H9 (cell line): ENCODE measurements around the gene INAFM1. TPM values are rescaled to one million over a fixed set of nuclear protein-coding genes. Genes with fewer than 3 reads are reported as not detected.

Experiments used
- DNase-seq: peaks from one replicate; pipeline ENCODE4 v3.0.0-alpha.2; 2017
- H2AFZ ChIP-seq: one replicate; pipeline ENCODE4 v1.6.1; 2013; ENCODE audit warnings: mild to moderate bottlenecking, low read length, control low read depth, moderate library complexity
- H2AK5ac ChIP-seq: 2 replicates; pipeline ENCODE4 v1.6.1; 2013; ENCODE audit warnings: low read length, control low read depth, mixed read lengths; ENCODE audit not compliant: insufficient read length
- H2BK120ac ChIP-seq: one replicate; pipeline ENCODE4 v1.6.1; 2013; ENCODE audit warnings: low read depth, mild to moderate bottlenecking, low read length, control low read depth, inconsistent platforms; ENCODE audit not compliant: poor library complexity, severe bottlenecking
- H2BK12ac ChIP-seq: 2 replicates; pipeline ENCODE4 v1.6.1; 2013; ENCODE audit warnings: low read length, control low read depth, mixed read lengths, low read depth; ENCODE audit not compliant: insufficient read length
- H2BK15ac ChIP-seq: 2 replicates; pipeline ENCODE4 v1.6.1; 2013; ENCODE audit warnings: low read depth, low read length, control low read depth
- H2BK20ac ChIP-seq: one replicate; pipeline ENCODE4 v1.6.1; 2013; ENCODE audit warnings: low read depth, mild to moderate bottlenecking, low read length, control low read depth, inconsistent platforms; ENCODE audit not compliant: poor library complexity, severe bottlenecking
- H2BK5ac ChIP-seq: 2 replicates; pipeline ENCODE4 v1.6.1; 2013; ENCODE audit warnings: low read length, control low read depth, mixed read lengths; ENCODE audit not compliant: insufficient read length
- H3K14ac ChIP-seq: 2 replicates; pipeline ENCODE4 v1.6.1; 2013; ENCODE audit warnings: low read length, control low read depth; ENCODE audit not compliant: insufficient read depth
- H3K18ac ChIP-seq: 2 replicates; pipeline ENCODE4 v1.6.1; 2013; ENCODE audit warnings: low read depth, mild to moderate bottlenecking, mixed read lengths, low read length, control low read depth; ENCODE audit not compliant: insufficient read length
- H3K23ac ChIP-seq: 2 replicates; pipeline ENCODE4 v1.6.1; 2013; ENCODE audit warnings: low read length, control low read depth, mixed read lengths, low read depth; ENCODE audit not compliant: insufficient read length
- H3K23me2 ChIP-seq: 2 replicates; pipeline ENCODE4 v1.6.1; 2013; ENCODE audit warnings: low read depth, mild to moderate bottlenecking, mixed read lengths, low read length, control low read depth; ENCODE audit not compliant: insufficient read length, poor library complexity, severe bottlenecking
- H3K27ac ChIP-seq: 2 replicates; pipeline ENCODE4 v1.5.1; 2013; ENCODE audit warnings: low read length, control low read depth, mixed read lengths, low read depth; ENCODE audit not compliant: insufficient read length
- H3K27me3 ChIP-seq: 2 replicates; pipeline ENCODE4 v1.6.1; 2013; ENCODE audit warnings: low read length, control low read depth, inconsistent platforms; ENCODE audit not compliant: insufficient read depth
- H3K4ac ChIP-seq: 2 replicates; pipeline ENCODE4 v1.6.1; 2013; ENCODE audit warnings: low read depth, mild to moderate bottlenecking, control low read depth, inconsistent platforms, low read length, moderate library complexity
- H3K4me1 ChIP-seq: 2 replicates; pipeline ENCODE4 v1.6.1; 2013; ENCODE audit warnings: low read length, control low read depth, inconsistent platforms; ENCODE audit not compliant: insufficient read depth
- H3K4me2 ChIP-seq: 2 replicates; pipeline ENCODE4 v1.6.1; 2013; ENCODE audit warnings: low read length, control low read depth, mixed read lengths; ENCODE audit not compliant: insufficient read length, insufficient read depth
- H3K56ac ChIP-seq: 2 replicates; pipeline ENCODE4 v1.6.1; 2013; ENCODE audit warnings: low read depth, mild to moderate bottlenecking, mixed read lengths, low read length, control low read depth; ENCODE audit not compliant: insufficient read length
- H3K79me1 ChIP-seq: 2 replicates; pipeline ENCODE4 v1.6.1; 2013; ENCODE audit warnings: low read depth, mild to moderate bottlenecking, moderate library complexity, low read length, control low read depth, inconsistent platforms; ENCODE audit not compliant: insufficient read depth, poor library complexity, severe bottlenecking
- H3K79me2 ChIP-seq: 2 replicates; pipeline ENCODE4 v1.6.1; 2013; ENCODE audit warnings: low read length, control low read depth, inconsistent platforms; ENCODE audit not compliant: insufficient read depth
- H3K9ac ChIP-seq: 2 replicates; pipeline ENCODE4 v1.6.1; 2013; ENCODE audit warnings: low read length, control low read depth, mixed read lengths; ENCODE audit not compliant: insufficient read length; ENCODE audit errors: extremely low read depth
- H3K9me3 ChIP-seq: one replicate; pipeline ENCODE4 v1.6.1; 2013; ENCODE audit warnings: low read depth, low read length, inconsistent platforms; ENCODE audit not compliant: control insufficient read depth
- H3T11ph ChIP-seq: one replicate; pipeline ENCODE4 v1.6.1; 2013; ENCODE audit warnings: mild to moderate bottlenecking, low read length, control low read depth, inconsistent platforms
- H4K20me1 ChIP-seq: one replicate; pipeline ENCODE4 v1.6.1; 2013; ENCODE audit not compliant: control insufficient read depth, insufficient read length, insufficient read depth
- H4K5ac ChIP-seq: 2 replicates; pipeline ENCODE4 v1.6.1; 2013; ENCODE audit warnings: low read depth, mild to moderate bottlenecking, mixed read lengths, low read length, control low read depth; ENCODE audit not compliant: insufficient read length
- H4K8ac ChIP-seq: replicated peaks from 2 replicates; pipeline ENCODE4 v1.6.1; 2013; ENCODE audit warnings: low read length, control low read depth, mixed read lengths, low read depth; ENCODE audit not compliant: insufficient read length
- H4K91ac ChIP-seq: 2 replicates; pipeline ENCODE4 v1.6.1; 2013; ENCODE audit warnings: low read depth, mild to moderate bottlenecking, moderate library complexity, mixed read lengths, low read length, control low read depth; ENCODE audit not compliant: insufficient read length
- H3K27ac Mint-ChIP-seq, 3 experiments: 2 replicates in 2 of 3; 3 replicates in 1 of 3; pipeline ENCODE4 v1.8.0; 2020 to 2021; ENCODE audit warnings: mixed read lengths in 3 of 3, mild to moderate bottlenecking in 1 of 3, moderate library complexity in 1 of 3
- H3K27me3 Mint-ChIP-seq: 2 replicates; pipeline ENCODE4 v1.8.0; 2021; ENCODE audit warnings: low read depth, mild to moderate bottlenecking, moderate library complexity, mixed read lengths
- H3K36me3 Mint-ChIP-seq, 3 experiments: 2 replicates in 2 of 3; 3 replicates in 1 of 3; pipeline ENCODE4 v1.8.0; 2020 to 2021; ENCODE audit warnings: low read depth in 3 of 3, mixed read lengths in 3 of 3; ENCODE audit not compliant: insufficient read depth in 1 of 3
- H3K4me1 Mint-ChIP-seq, 2 experiments: 2 replicates each; pipeline ENCODE4 v1.8.0; 2020; ENCODE audit warnings: mixed read lengths in 2 of 2
- H3K4me3 Mint-ChIP-seq, 2 experiments: 2 replicates in 1 of 2; 3 replicates in 1 of 2; pipeline ENCODE4 v1.8.0; 2020 to 2021; ENCODE audit warnings: mild to moderate bottlenecking in 2 of 2, mixed read lengths in 2 of 2, moderate library complexity in 1 of 2
- H3K9me3 Mint-ChIP-seq, 2 experiments: 2 replicates in 1 of 2; 3 replicates in 1 of 2; pipeline ENCODE4 v1.8.0; 2020; ENCODE audit warnings: mild to moderate bottlenecking in 2 of 2, mixed read lengths in 2 of 2, moderate library complexity in 1 of 2
- WGBS: extraction: QIAGEN DNeasy Blood & Tissue Kit; methylation state at CpG from one replicate; pipeline ENCODE4 v1.1.7; 2013; ENCODE audit warnings: missing lambda C conversion rate, low lambda C conversion rate, mixed read lengths; ENCODE audit not compliant: insufficient read length; ENCODE audit errors: extremely low coverage; 5-methylcytosine and 5-hydroxymethylcytosine counted together
- total RNA-seq: library from RNA; stranded (reverse); gene quantifications from 2 replicates; pipeline ENCODE4 v1.2.1, GENCODE V29; 2021
- TF ChIP-seq, protein P1 (sequence below): fragments of 200-600 bp; sonication (generic); conservative IDR thresholded peaks from 3 replicates; pipeline ENCODE4 v1.8.0; 2021; ENCODE audit warnings: antibody characterized with exemption, mild to moderate bottlenecking

The INAFM1 gene
- total RNA-seq, 1 experiment from 2014 or later: 8.5 TPM

DNA sequence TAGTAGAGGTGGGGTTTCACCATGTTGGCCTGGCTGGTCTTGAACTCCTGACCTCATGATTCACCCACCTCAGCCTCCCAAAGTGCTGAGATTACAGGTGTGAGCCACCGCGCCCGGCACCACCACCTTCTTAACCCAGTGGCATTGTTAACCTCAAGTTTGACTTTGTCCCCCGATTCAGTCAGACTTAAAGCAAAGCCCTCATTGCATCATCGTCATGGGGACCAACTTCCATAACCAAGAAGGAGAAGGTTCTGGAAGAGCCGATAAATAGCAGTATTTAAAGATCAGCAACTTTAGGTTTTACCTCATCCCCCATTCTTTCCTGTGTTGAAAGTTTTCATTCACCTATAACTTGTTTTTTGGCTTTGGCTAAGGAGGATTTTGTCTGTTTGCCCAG, 6.7 kb upstream of the INAFM1 start:
- H3K4me1 ChIP-seq: peaks cover 5% of the 10 kb centered on the region
- H3K27ac Mint-ChIP-seq: peak overlapping the region in 1 of 3 experiments; percentile 14; a peak in 1 of 7 replicates
- TF ChIP-seq, protein P1, sequence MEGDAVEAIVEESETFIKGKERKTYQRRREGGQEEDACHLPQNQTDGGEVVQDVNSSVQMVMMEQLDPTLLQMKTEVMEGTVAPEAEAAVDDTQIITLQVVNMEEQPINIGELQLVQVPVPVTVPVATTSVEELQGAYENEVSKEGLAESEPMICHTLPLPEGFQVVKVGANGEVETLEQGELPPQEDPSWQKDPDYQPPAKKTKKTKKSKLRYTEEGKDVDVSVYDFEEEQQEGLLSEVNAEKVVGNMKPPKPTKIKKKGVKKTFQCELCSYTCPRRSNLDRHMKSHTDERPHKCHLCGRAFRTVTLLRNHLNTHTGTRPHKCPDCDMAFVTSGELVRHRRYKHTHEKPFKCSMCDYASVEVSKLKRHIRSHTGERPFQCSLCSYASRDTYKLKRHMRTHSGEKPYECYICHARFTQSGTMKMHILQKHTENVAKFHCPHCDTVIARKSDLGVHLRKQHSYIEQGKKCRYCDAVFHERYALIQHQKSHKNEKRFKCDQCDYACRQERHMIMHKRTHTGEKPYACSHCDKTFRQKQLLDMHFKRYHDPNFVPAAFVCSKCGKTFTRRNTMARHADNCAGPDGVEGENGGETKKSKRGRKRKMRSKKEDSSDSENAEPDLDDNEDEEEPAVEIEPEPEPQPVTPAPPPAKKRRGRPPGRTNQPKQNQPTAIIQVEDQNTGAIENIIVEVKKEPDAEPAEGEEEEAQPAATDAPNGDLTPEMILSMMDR: no peak
- no peak overlapping the region for H3K4me3 Mint-ChIP-seq
- no peak overlapping the region for H3K14ac ChIP-seq
- no peak overlapping the region for H4K5ac ChIP-seq
- no peak overlapping the region for H2BK5ac ChIP-seq
- no peak overlapping the region for H4K91ac ChIP-seq
- no peak overlapping the region for H3K27ac ChIP-seq
- H2BK12ac ChIP-seq: no peak overlapping the region
- no CpG with 5 or more reads among the region's 6 CpGs for WGBS
- no peak overlapping the region for H3K4me2 ChIP-seq
- no peak overlapping the region for H3K9ac ChIP-seq
- H3K23ac ChIP-seq: no peak overlapping the region
- H3K9me3 ChIP-seq: no peaks in the 10 kb centered on the region
- no peak overlapping the region for H4K8ac ChIP-seq
- no peak overlapping the region for H2AK5ac ChIP-seq
- H3K79me2 ChIP-seq: no peaks in the 10 kb centered on the region
- no peaks in the 10 kb centered on the region for H3K27me3 ChIP-seq
- no peak overlapping the region for H2BK15ac ChIP-seq
- no peak overlapping the region for H3T11ph ChIP-seq
- no peaks in the 10 kb centered on the region for H4K20me1 ChIP-seq
- H3K4ac ChIP-seq: no peak overlapping the region
- H3K4me1 Mint-ChIP-seq: peaks cover 14 to 19% of the 10 kb centered on the region in 2 experiments
- H3K27me3 Mint-ChIP-seq: no peaks in the 10 kb centered on the region
- no peak overlapping the region for H3K56ac ChIP-seq
- no peak overlapping the region for H2BK120ac ChIP-seq
- DNase-seq: no peak
- no peak overlapping the region for H2AFZ ChIP-seq
- H2BK20ac ChIP-seq: no peak overlapping the region
- peaks cover 30 to 59% (median 58%) of the 10 kb centered on the region in 3 experiments for H3K36me3 Mint-ChIP-seq
- H3K79me1 ChIP-seq: no peaks in the 10 kb centered on the region
- H3K18ac ChIP-seq: no peak overlapping the region
- peaks cover 7% of the 10 kb centered on the region for H3K23me2 ChIP-seq
- no peaks in the 10 kb centered on the region for H3K9me3 Mint-ChIP-seq
